ENCODE measurements around the gene ZNF324. TPM values are rescaled to one million over a fixed set of nuclear protein-coding genes. Genes with fewer than 3 reads are reported as not detected.

Gene ZNF324
- total RNA-seq, 1 experiment from 2014 or later = 6.5 TPM

Other genes with a start within 250 kb of the ZNF324 start
- 39.4 and 42.3 TPM in 2 replicates for gene ZNF544, start 238.2 kb upstream of the ZNF324 start, total RNA-seq (2022)
- gene ZNF8, start 188.1 kb upstream of the ZNF324 start, total RNA-seq (2022) = 4.9 and 5.1 TPM in 2 replicates
- 63.1 and 64.6 TPM in 2 replicates for gene ERVK3-1, start 161.7 kb upstream of the ZNF324 start, total RNA-seq (2022)
- gene ZSCAN22, start 140.1 kb upstream of the ZNF324 start, total RNA-seq (2022) = 3.8 and 4.7 TPM in 2 replicates
- gene A1BG, start 113.6 kb upstream of the ZNF324 start, total RNA-seq (2022) = 6.4 and 7.0 TPM in 2 replicates
- 3.2 and 3.9 TPM in 2 replicates for gene ZNF497, start 104.3 kb upstream of the ZNF324 start, total RNA-seq (2022)
- 1.5 and 1.7 TPM in 2 replicates for gene ZNF837, start 86.0 kb upstream of the ZNF324 start, total RNA-seq (2022)
- gene RPS5, start 79.8 kb upstream of the ZNF324 start, total RNA-seq (2022) = 1,779 and 1,872 TPM in 2 replicates
- gene RNF225, start 71.4 kb upstream of the ZNF324 start, total RNA-seq (2022) = 0.63 and 0.98 TPM in 2 replicates
- 14.6 and 18.1 TPM in 2 replicates for gene ZNF584, start 58.4 kb upstream of the ZNF324 start, total RNA-seq (2022)
- not detected in 2 replicates for gene ZNF132, start 26.9 kb upstream of the ZNF324 start, total RNA-seq (2022)
- 4.7 and 7.2 TPM in 2 replicates for gene ZNF324B, start 15.5 kb upstream of the ZNF324 start, total RNA-seq (2022)
- 8.3 and 10.3 TPM in 2 replicates for gene ZNF446, start 9.3 kb downstream of the ZNF324 start, total RNA-seq (2022)
- 14.7 and 22.5 TPM in 2 replicates for gene SLC27A5, start 44.9 kb downstream of the ZNF324 start, total RNA-seq (2022)
- 12.8 and 15.0 TPM in 2 replicates for gene ZBTB45, start 52.7 kb downstream of the ZNF324 start, total RNA-seq (2022)
- 236 and 290 TPM in 2 replicates for gene TRIM28, start 77.0 kb downstream of the ZNF324 start, total RNA-seq (2022)
- 154 and 184 TPM in 2 replicates for gene CHMP2A, start 88.0 kb downstream of the ZNF324 start, total RNA-seq (2022)
- gene UBE2M, start 91.5 kb downstream of the ZNF324 start, total RNA-seq (2022) = 149 and 158 TPM in 2 replicates
- 50.7 and 51.9 TPM in 2 replicates for gene MZF1, start 106.3 kb downstream of the ZNF324 start, total RNA-seq (2022)

Data from MCF 10A (cell line).